C4-2B (cell line): ENCODE results near the gene ZSWIM5.

Experiments used
- ZFX ChIP-seq: fragments of 450-650 bp; IDR thresholded peaks from 2 replicates; pipeline ENCODE4 v1.6.1; 2017
- TF ChIP-seq, protein P1 (sequence below): fragments of 450-650 bp; conservative IDR thresholded peaks from 2 replicates; pipeline ENCODE4 v1.5.1; 2017; ENCODE audit warnings: mild to moderate bottlenecking

DNA sequence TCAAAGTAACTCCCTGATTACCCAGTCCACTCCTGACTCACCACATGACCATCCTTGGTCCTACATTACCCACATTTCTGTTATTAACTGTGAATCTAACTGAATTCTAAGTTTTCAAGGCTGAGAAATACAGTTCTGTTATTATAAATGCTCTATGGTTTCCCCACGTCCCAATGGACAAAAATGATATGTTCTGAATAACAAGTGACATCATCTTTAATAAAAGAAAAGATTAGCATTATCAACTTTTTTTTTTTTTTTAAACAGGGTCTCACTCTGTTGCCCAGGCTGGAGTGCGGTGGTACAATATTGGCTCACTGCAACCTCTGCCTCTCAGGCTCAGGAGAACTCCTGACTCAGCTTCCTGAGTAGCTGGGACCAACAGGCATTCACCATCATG is 59.6 kb downstream of the ZSWIM5 start:
- TF ChIP-seq, protein P1, sequence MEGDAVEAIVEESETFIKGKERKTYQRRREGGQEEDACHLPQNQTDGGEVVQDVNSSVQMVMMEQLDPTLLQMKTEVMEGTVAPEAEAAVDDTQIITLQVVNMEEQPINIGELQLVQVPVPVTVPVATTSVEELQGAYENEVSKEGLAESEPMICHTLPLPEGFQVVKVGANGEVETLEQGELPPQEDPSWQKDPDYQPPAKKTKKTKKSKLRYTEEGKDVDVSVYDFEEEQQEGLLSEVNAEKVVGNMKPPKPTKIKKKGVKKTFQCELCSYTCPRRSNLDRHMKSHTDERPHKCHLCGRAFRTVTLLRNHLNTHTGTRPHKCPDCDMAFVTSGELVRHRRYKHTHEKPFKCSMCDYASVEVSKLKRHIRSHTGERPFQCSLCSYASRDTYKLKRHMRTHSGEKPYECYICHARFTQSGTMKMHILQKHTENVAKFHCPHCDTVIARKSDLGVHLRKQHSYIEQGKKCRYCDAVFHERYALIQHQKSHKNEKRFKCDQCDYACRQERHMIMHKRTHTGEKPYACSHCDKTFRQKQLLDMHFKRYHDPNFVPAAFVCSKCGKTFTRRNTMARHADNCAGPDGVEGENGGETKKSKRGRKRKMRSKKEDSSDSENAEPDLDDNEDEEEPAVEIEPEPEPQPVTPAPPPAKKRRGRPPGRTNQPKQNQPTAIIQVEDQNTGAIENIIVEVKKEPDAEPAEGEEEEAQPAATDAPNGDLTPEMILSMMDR: no peak
- no peak for TF ChIP-seq ZFX
